ENCODE measurements around the gene AP3D1. TPM values are rescaled to one million over a fixed set of nuclear protein-coding genes. Genes with fewer than 3 reads are reported as not detected.

Gene AP3D1
- total RNA-seq, 2 donors from 2014 or later = 126 to 191 TPM

DNA sequence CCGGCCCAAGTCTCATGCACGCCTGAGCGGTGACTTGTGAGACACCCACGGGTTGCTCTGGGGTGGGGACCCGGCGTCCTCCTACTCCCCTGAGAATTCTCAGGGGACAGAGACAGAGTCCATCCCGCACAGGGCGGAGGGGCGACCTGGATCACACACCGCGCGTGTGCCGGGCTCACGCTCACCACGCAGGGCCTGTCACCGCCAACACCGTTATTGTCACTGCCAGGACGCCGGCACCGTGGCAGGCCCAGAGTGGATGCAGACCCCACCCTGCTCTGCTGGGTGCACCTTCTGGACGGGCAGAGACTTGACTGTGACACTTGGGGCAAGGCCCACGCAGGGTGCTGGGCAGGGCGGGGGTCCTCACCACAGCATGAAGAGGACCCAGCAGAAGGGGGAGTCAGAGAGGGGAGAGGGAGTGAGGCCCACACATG is 71.5 kb downstream of the AP3D1 start:
- Mint-ChIP-seq H3K9me3 (no peaks in the 10 kb centered on the region), H3K4me3 (peak overlapping the region; percentile 99), H3K27me3 (no peaks in the 10 kb centered on the region), H3K27ac (peak overlapping the region; percentile 95 to 99), H3K36me3 (peaks cover 6% of the 10 kb centered on the region), H3K4me1 (ENCODE audit: low read depth in 2 of 2) (peaks cover 30 to 38% of the 10 kb centered on the region in 2 donors)
- ATAC-seq (no peak), DNase-seq (ENCODE audit: low spot score) (no peak)

GRCh38 chr19:2079076-2079864 is 72.1 kb downstream of the AP3D1 start:
- peaks cover 31 to 38% of the 10 kb centered on the region in 2 donors for H3K4me1 Mint-ChIP-seq (ENCODE audit: low read depth in 2 of 2)
- ATAC-seq (no peak), DNase-seq (ENCODE audit: low spot score) (no peak)
- H3K36me3 Mint-ChIP-seq = peaks cover 6% of the 10 kb centered on the region
- no peaks in the 10 kb centered on the region for H3K27me3 Mint-ChIP-seq
- no peaks in the 10 kb centered on the region for H3K9me3 Mint-ChIP-seq
- peak overlapping the region; percentile 95 to 99 for H3K27ac Mint-ChIP-seq
- H3K4me3 Mint-ChIP-seq = peak overlapping the region; percentile 99

- ATAC-seq = no peak
These were observed 73.3 kb downstream of the AP3D1 start for GRCh38 chr19:2077833-2078619.

DNA sequence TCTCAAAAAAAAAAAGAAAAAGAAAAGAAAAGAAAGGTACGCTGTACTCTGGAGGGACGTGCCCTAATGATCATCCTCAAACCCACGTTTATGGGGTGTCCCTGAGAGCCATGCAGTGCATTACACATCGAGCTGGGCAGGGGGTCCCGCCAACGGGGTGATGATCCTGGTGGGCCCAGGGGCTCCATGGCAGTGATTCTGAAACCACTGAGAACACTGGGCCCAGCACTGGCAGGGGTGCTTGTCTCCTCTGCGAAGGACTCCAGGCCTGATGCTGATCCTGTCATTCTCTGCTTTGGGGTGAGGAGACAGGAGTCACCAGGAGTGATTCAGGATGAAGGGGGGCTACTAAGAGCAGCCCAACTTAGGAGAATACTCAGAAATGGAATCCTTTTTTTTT is 74.0 kb downstream of the AP3D1 start:
- Mint-ChIP-seq H3K27ac (no peak overlapping the region), H3K4me3 (no peak overlapping the region), H3K36me3 (peaks cover 9% of the 10 kb centered on the region), H3K27me3 (no peaks in the 10 kb centered on the region), H3K9me3 (no peaks in the 10 kb centered on the region), H3K4me1 (ENCODE audit: low read depth in 2 of 2) (peaks cover 24 to 29% of the 10 kb centered on the region in 2 donors)
- DNase-seq (ENCODE audit: low spot score) (no peak), ATAC-seq (no peak)

More at GRCh38 chr19:2077833-2078619, 73.3 kb downstream of the AP3D1 start:
- H3K9me3 Mint-ChIP-seq = no peaks in the 10 kb centered on the region
- no peaks in the 10 kb centered on the region for H3K27me3 Mint-ChIP-seq
- DNase-seq (ENCODE audit: low spot score) = no peak
- H3K4me1 Mint-ChIP-seq (ENCODE audit: low read depth in 2 of 2) = peaks cover 27 to 31% of the 10 kb centered on the region in 2 donors
- H3K4me3 Mint-ChIP-seq = no peak overlapping the region
- peaks cover 9% of the 10 kb centered on the region for H3K36me3 Mint-ChIP-seq
- peak overlapping the region; percentile 23 to 95 for H3K27ac Mint-ChIP-seq

GRCh38 chr19:2076526-2076944 is 74.8 kb downstream of the AP3D1 start:
- Mint-ChIP-seq H3K27ac (no peak overlapping the region), H3K27me3 (no peaks in the 10 kb centered on the region), H3K9me3 (no peaks in the 10 kb centered on the region), H3K4me1 (ENCODE audit: low read depth in 2 of 2) (peaks cover 18 to 26% of the 10 kb centered on the region in 2 donors), H3K36me3 (peaks cover 15% of the 10 kb centered on the region), H3K4me3 (no peak overlapping the region)
- ATAC-seq (no peak), DNase-seq (ENCODE audit: low spot score) (no peak)

DNA sequence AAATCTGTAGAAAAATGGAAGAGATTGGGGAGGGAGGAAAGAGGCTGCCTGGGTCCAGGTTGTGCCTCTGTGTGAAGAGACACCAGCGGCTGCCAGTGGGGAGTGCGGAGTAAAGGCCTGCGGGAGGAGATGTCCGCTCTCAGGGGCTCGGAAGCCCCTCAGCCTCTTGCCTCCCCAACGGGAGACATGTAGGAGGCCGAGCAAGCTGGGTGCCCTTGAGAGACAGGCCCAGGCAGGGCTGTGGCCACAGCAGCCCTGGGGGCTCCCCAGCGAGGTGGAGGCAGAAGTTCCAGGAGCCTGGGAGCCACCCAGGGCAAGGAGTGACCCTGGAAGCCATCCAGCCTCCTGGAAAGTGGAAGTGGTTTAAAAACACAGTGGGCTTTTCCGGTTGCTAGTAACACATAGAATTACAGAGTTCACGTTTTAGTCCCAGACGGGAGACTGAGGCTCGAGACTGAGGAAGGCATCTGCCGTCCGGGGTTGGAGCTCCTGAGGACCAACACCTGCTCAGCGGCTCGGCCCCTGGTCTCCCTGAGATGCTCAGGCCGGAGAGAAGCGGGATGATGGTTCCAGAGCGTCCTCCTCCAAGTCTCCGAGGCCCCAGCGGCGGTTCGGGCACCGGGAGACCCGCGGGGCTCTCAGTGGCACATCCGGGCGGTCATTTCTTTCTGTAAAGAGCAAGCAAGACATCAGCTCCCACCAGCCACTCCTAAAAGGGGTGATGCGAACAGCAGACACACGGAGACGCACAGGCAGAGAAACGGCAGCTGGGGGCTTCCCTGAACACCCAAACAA is 78.4 kb downstream of the AP3D1 start:
- Mint-ChIP-seq H3K4me3 (no peak overlapping the region), H3K27ac (peak overlapping the region; percentile 65 to 75), H3K27me3 (no peaks in the 10 kb centered on the region), H3K9me3 (no peaks in the 10 kb centered on the region), H3K36me3 (peaks cover 17% of the 10 kb centered on the region), H3K4me1 (ENCODE audit: low read depth in 2 of 2) (peaks cover 16 to 17% of the 10 kb centered on the region in 2 donors)
- ATAC-seq = no peak
- DNase-seq (ENCODE audit: low spot score) = no peak

DNA sequence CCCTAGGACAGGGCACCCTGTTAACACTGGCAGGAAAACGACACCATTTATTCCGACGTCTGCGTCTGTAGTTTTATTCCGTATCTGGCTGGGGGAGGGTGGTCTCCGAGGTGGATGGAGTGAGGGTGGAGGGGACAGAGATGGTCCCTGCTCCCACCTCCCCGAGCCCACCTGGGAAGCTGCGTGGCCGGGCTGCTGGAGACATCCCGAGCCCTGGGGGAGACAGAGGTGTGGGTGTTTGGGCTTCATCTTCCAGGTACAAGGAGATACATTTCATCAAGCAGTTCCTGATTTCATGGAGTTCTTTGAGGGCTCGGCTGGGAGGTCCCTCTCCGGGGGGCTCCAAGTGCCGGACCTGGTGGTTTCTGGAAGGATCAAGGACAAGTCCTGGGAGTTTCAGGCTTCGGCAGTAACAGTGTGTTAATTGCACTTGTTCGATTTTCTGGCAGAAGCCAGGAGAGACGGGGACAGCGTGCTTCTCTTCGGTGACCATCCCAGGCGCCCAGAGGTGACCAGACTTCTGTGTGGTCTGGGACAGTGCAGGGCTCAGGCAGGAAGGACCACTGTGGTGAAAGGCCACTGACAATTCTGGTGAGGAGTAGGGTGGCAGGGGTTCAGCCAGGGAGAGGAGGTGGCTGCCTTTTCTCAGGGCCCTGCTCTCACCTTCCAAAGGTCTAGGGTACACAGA is 80.2 kb downstream of the AP3D1 start:
- peaks cover 17% of the 10 kb centered on the region for H3K36me3 Mint-ChIP-seq
- H3K4me3 Mint-ChIP-seq = no peak overlapping the region
- peak overlapping the region; percentile 65 to 75 for H3K27ac Mint-ChIP-seq
- peaks cover 16 to 17% of the 10 kb centered on the region in 2 donors for H3K4me1 Mint-ChIP-seq (ENCODE audit: low read depth in 2 of 2)
- no peak for ATAC-seq
- DNase-seq (ENCODE audit: low spot score) = no peak
- H3K9me3 Mint-ChIP-seq = no peaks in the 10 kb centered on the region
- no peaks in the 10 kb centered on the region for H3K27me3 Mint-ChIP-seq

DNA sequence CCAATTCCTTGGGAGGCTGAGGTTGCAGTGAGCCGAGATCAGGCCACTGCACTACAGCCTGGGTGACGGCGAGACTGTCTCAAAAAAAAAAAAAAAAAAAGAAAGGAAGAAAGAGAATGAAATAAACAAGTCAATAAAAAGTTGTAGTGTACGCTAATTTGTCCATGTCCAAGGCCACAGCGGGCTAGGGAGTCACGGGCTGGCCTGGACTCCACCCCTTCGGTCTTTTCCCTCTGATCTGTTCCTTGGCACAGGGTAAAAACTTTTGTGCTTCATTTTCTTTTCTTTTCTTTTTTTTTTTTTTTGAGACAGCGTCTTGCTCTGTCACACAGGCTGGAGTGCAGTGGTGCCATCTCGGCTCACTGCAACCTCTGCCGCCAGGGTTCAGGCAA is 80.9 kb downstream of the AP3D1 start:
- Mint-ChIP-seq H3K27me3 (no peaks in the 10 kb centered on the region), H3K9me3 (no peaks in the 10 kb centered on the region), H3K4me3 (no peak overlapping the region), H3K27ac (no peak overlapping the region), H3K4me1 (ENCODE audit: low read depth in 2 of 2) (peaks cover 16 to 17% of the 10 kb centered on the region in 2 donors), H3K36me3 (peaks cover 17% of the 10 kb centered on the region)
- DNase-seq (ENCODE audit: low spot score) (no peak), ATAC-seq (no peak)

GRCh38 chr19:2064788-2065524 is 86.4 kb downstream of the AP3D1 start:
- H3K36me3 Mint-ChIP-seq = no peaks in the 10 kb centered on the region
- no peaks in the 10 kb centered on the region for H3K27me3 Mint-ChIP-seq
- no peak overlapping the region for H3K4me3 Mint-ChIP-seq
- no peaks in the 10 kb centered on the region for H3K9me3 Mint-ChIP-seq
- ATAC-seq (no peak), DNase-seq (ENCODE audit: low spot score) (no peak)
- peaks cover 20 to 23% of the 10 kb centered on the region in 2 donors for H3K4me1 Mint-ChIP-seq (ENCODE audit: low read depth in 2 of 2)
- H3K27ac Mint-ChIP-seq = no peak overlapping the region

DNA sequence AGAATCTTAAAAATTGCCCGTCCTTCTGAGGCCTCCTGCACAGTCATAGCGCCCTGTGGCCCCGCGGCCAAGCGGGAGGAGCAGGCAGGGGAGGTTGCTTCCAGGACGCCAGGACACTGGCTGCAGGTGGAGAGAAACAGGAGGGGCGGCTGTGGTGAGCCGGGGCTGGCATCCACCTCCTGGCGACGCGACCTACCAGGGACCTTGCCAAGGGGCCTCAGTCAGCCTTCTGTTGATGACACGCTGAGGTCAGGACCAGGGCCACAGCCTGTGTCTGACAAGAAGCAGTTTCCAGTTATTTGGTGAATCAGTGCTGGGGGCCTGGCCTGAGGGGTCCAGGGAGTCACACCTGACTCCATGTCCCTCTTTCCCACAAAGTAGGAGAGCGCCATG is 87.0 kb downstream of the AP3D1 start:
- Mint-ChIP-seq H3K27ac (no peak overlapping the region), H3K9me3 (no peaks in the 10 kb centered on the region), H3K27me3 (no peaks in the 10 kb centered on the region), H3K36me3 (no peaks in the 10 kb centered on the region), H3K4me1 (ENCODE audit: low read depth in 2 of 2) (peaks cover 15 to 19% of the 10 kb centered on the region in 2 donors), H3K4me3 (no peak overlapping the region)
- ATAC-seq (no peak), DNase-seq (ENCODE audit: low spot score) (no peak)

- no peak for ATAC-seq
- H3K9me3 Mint-ChIP-seq = no peaks in the 10 kb centered on the region
These were observed 87.5 kb downstream of the AP3D1 start for GRCh38 chr19:2063824-2064223.

DNA sequence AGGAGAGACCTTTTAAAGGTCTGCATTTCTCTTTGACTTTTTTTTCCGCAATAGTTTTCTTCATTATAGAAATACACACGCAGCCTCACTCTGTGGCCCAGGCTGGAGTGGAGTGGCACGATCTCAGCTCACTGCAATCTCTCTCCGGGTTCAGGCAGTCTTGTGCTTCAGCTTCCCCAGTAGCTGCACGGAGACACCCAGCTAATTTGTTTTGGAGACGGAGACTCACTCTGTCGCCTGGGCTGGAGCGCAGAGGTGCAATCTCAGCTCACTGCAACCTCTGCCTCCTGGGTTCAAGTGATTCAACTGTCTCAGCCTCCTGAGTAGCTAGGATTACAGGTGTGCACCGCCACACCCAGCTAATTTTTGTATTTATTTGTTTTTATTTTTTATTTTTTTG is 88.6 kb downstream of the AP3D1 start:
- H3K36me3 Mint-ChIP-seq = no peaks in the 10 kb centered on the region
- no peak for ATAC-seq
- H3K9me3 Mint-ChIP-seq = no peaks in the 10 kb centered on the region
- no peak for DNase-seq (ENCODE audit: low spot score)
- peak overlapping the region; percentile 64 to 69 for H3K27ac Mint-ChIP-seq
- no peaks in the 10 kb centered on the region for H3K27me3 Mint-ChIP-seq
- H3K4me3 Mint-ChIP-seq = peak overlapping the region; percentile 83
- H3K4me1 Mint-ChIP-seq (ENCODE audit: low read depth in 2 of 2) = peaks cover 15 to 23% of the 10 kb centered on the region in 2 donors

More at GRCh38 chr19:2063824-2064223, 87.5 kb downstream of the AP3D1 start:
- H3K27me3 Mint-ChIP-seq = no peaks in the 10 kb centered on the region
- DNase-seq (ENCODE audit: low spot score) = no peak
- H3K27ac Mint-ChIP-seq = peak overlapping the region in 1 of 2 donors; percentile 31
- peaks cover 15 to 19% of the 10 kb centered on the region in 2 donors for H3K4me1 Mint-ChIP-seq (ENCODE audit: low read depth in 2 of 2)
- peak overlapping the region; percentile 34 for H3K4me3 Mint-ChIP-seq
- H3K36me3 Mint-ChIP-seq = no peaks in the 10 kb centered on the region
